ENCODE measurements around the gene CRYBA2.

DNA sequence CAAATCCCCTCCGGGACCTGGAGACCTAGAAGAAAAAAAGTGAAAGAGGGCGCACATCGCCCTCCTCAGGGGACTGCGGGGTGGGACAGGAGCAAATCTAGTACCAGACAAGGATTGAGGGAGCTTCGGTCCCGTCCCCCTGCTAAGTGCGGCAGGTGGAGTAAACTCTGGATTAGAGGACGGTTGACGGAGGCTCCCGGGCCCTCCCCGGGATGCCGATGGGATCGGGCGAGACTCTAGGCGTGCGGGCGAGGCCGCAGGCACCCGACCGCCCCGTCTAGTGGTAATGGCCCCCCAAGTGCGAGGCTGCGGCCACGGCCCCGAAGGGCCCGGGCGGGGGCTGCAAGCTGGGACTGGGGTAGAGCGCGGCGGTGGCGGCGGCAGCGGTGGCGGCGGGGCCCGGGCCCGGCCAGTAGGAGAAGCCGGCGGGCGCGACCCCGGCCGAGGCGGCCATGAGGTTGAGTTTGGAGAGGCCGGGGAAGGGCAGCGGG is 11.8 kb downstream of the CRYBA2 start:
- TF ChIP-seq, protein P1, sequence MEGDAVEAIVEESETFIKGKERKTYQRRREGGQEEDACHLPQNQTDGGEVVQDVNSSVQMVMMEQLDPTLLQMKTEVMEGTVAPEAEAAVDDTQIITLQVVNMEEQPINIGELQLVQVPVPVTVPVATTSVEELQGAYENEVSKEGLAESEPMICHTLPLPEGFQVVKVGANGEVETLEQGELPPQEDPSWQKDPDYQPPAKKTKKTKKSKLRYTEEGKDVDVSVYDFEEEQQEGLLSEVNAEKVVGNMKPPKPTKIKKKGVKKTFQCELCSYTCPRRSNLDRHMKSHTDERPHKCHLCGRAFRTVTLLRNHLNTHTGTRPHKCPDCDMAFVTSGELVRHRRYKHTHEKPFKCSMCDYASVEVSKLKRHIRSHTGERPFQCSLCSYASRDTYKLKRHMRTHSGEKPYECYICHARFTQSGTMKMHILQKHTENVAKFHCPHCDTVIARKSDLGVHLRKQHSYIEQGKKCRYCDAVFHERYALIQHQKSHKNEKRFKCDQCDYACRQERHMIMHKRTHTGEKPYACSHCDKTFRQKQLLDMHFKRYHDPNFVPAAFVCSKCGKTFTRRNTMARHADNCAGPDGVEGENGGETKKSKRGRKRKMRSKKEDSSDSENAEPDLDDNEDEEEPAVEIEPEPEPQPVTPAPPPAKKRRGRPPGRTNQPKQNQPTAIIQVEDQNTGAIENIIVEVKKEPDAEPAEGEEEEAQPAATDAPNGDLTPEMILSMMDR (IDR thresholded peaks at IDR 0.05), result no peak
- TF ChIP-seq, protein P2, sequence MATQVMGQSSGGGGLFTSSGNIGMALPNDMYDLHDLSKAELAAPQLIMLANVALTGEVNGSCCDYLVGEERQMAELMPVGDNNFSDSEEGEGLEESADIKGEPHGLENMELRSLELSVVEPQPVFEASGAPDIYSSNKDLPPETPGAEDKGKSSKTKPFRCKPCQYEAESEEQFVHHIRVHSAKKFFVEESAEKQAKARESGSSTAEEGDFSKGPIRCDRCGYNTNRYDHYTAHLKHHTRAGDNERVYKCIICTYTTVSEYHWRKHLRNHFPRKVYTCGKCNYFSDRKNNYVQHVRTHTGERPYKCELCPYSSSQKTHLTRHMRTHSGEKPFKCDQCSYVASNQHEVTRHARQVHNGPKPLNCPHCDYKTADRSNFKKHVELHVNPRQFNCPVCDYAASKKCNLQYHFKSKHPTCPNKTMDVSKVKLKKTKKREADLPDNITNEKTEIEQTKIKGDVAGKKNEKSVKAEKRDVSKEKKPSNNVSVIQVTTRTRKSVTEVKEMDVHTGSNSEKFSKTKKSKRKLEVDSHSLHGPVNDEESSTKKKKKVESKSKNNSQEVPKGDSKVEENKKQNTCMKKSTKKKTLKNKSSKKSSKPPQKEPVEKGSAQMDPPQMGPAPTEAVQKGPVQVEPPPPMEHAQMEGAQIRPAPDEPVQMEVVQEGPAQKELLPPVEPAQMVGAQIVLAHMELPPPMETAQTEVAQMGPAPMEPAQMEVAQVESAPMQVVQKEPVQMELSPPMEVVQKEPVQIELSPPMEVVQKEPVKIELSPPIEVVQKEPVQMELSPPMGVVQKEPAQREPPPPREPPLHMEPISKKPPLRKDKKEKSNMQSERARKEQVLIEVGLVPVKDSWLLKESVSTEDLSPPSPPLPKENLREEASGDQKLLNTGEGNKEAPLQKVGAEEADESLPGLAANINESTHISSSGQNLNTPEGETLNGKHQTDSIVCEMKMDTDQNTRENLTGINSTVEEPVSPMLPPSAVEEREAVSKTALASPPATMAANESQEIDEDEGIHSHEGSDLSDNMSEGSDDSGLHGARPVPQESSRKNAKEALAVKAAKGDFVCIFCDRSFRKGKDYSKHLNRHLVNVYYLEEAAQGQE (IDR thresholded peaks at IDR 0.05; ENCODE audit: insufficient read depth in 1 of 2, low read depth in 2 of 2, low read length in 1 of 2), result no peak
- TF ChIP-seq POLR2AphosphoS5 (IDR thresholded peaks at IDR 0.05; ENCODE audit: low read depth, low read length) (no peak), SIN3A (IDR thresholded peaks at IDR 0.05; ENCODE audit: borderline replicate concordance, insufficient read depth, low read depth, low read length) (no peak)
